Stimulated activated CD4-positive, alpha-beta T cell treated with anti-CD3 and anti-CD28 coated beads, Interleukin-2, amount 100 ng/mL, for 4 hours (primary cell): ENCODE data around the gene C2CD2L.
A peak's percentile ranks its signal among the peaks of the same experiment; 100 is the strongest.
"Not testable (repeated sequence)": the region's sequence is repeated elsewhere in the genome, so short reads cannot be mapped to it uniquely, and the experiment has no call there.

Experiments
- DNase-seq: peaks from one replicate; pipeline ENCODE4 v3.0.0-alpha.2; 2020; ENCODE audit warnings: low read depth

Gene C2CD2L

GRCh38 chr11:119115484-119116234 is 8.5 kb downstream of the C2CD2L start:
- no peak for DNase-seq

GRCh38 chr11:119116235-119116594 is 9.1 kb downstream of the C2CD2L start:
- DNase-seq = no peak

GRCh38 chr11:119116601-119117000 is 9.5 kb downstream of the C2CD2L start:
- no peak for DNase-seq

- no peak for DNase-seq
These were observed 10.0 kb downstream of the C2CD2L start for GRCh38 chr11:119117004-119117706.

GRCh38 chr11:119118227-119118626 is 11.1 kb downstream of the C2CD2L start:
- DNase-seq = no peak

GRCh38 chr11:119118946-119119345 is 11.8 kb downstream of the C2CD2L start:
- DNase-seq = no peak

- no peak for DNase-seq
These were observed 13.5 kb downstream of the C2CD2L start for GRCh38 chr11:119120639-119121007.

GRCh38 chr11:119121008-119121810 is 14.1 kb downstream of the C2CD2L start, which contains the start of gene HINFP:
TSS of gene HINFP (plus strand) at chr11:119121580. CDS start at chr11:119126945, 5,365 bp downstream.
- DNase-seq = peak; percentile 100

- no peak for DNase-seq
These were observed 14.6 kb downstream of the C2CD2L start for GRCh38 chr11:119121811-119122124.

GRCh38 chr11:119125821-119126220 is 18.7 kb downstream of the C2CD2L start:
- DNase-seq = no peak

GRCh38 chr11:119126675-119127268 is 19.6 kb downstream of the C2CD2L start:
- no peak for DNase-seq

GRCh38 chr11:119130662-119131061 is 23.5 kb downstream of the C2CD2L start:
- DNase-seq = no peak

GRCh38 chr11:119134389-119134978 is 27.3 kb downstream of the C2CD2L start:
- DNase-seq = no peak

- DNase-seq = not testable (repeated sequence)
These were observed 32.1 kb downstream of the C2CD2L start for GRCh38 chr11:119139276-119139675.

- DNase-seq = no peak
These were observed 37.8 kb downstream of the C2CD2L start for GRCh38 chr11:119144825-119145486.

- no peak for DNase-seq
These were observed 38.4 kb downstream of the C2CD2L start for GRCh38 chr11:119145551-119145950.

- DNase-seq = no peak
These were observed 40.6 kb downstream of the C2CD2L start for GRCh38 chr11:119147604-119148333.

GRCh38 chr11:119148720-119149017 is 41.5 kb downstream of the C2CD2L start:
- DNase-seq = no peak

- no peak for DNase-seq
These were observed 42.1 kb downstream of the C2CD2L start, which contains the start of gene ABCG4 for GRCh38 chr11:119149018-119149785. TSS of gene ABCG4 (plus strand) at chr11:119149052. CDS start at chr11:119149966, 914 bp downstream.

- DNase-seq = no peak
These were observed 42.7 kb downstream of the C2CD2L start for GRCh38 chr11:119149786-119150275.
